ENCODE results near the gene SOX6.
"Not testable (repeated sequence)": the region's sequence is repeated elsewhere in the genome, so short reads cannot be mapped to it uniquely, and the experiment has no call there.

SOX6 gene

DNA sequence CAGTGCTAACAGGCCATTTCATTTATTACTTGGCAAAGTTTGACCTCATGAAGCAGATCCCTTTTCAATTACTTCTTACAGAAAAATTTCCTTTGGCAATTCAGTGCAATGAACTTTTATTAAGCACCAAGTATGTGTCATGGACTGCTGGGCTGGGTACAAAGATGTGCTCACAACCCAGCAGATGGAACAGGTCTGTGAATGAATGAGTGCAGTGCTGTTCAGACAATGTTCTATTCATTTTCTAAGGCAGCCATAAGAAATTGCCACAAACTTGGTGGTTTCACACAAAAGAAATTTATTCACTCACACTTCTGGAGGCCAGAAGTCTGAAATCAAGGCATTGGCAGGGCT lies 428.5 kb downstream of the SOX6 start:
- no peak for DNase-seq (ENCODE audit: low read depth)

GRCh38 chr11:15927196-15927863 lies 429.0 kb downstream of the SOX6 start:
- no peak for DNase-seq (ENCODE audit: low read depth)

DNA sequence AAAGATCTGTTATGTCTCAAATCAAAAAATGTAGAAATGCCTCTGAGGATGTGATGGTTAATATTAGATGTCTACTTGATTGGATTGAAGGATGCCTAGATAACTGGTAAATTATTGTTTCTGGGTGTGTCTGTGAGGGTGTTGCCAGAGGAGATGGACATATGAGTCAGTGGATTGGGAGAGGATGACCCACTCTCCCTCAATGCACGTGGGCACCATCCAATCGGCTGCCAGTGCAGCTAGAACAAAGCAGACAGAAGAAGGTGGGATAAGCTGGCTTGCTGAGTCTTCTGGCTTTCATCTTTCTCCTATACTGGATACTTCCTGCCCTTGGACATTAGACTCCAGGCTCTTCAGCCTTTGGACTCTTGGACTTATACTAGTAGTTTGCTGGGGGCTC lies 430.3 kb downstream of the SOX6 start:
- DNase-seq (ENCODE audit: low read depth), result no peak

DNA sequence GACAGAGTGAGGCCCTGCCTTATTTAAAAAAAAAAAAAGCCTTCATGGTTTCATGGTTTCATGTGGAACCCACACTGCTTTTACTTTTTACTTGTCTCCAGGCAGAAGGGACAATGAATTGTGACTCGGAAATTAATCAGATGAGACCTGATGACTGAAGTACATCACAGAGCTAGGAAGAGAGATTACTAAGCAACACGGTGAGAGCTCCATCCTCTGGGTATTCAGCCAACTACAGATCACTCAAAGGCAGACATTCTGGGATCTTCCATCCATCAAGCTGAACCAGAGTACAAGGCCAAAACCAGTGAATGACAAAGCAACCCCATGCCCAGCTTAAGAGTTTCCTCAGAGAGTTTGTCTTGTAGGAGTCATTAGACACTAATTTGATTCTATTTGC lies 433.2 kb downstream of the SOX6 start:
- no peak for DNase-seq (ENCODE audit: low read depth)

- DNase-seq (ENCODE audit: low read depth), result not testable (repeated sequence)
Observed at GRCh38 chr11:15922745-15923144, 433.6 kb downstream of the SOX6 start.

DNA sequence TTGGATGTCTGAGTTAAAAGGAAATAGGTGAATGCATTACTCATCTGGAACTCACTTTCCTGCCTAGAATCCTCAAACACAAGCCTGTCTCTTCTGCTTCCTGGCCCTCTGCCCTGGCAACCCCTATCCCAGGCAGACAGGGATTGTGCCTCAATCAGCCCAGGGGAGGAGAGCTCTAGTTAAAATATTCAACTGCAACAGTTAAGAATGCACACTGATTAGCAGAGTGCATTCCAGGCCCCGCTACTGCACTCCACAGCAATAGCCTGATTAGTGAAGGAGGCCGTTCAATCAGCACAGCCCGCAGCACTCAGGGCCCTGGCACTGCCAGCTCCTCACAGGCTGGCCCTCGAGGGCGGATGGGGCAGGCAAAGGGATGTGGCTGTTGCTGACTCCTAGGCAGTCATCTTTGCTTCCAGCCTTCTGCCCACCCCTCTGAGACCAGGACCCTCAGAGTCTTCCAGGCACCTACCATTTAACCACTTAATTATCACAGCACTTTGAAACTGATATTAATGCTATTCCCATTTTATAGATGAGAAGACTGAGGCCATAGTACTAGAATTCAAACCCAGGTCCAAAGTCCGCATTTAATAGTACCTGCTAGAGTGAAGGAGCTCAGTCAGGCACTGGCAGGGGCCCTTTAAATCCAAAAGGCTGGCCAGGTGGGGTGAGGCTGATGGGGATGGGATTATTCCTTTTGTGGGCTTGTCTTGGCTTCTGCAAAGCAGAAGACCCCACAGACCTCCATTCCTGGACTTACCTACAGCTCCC lies 435.3 kb downstream of the SOX6 start:
- DNase-seq (ENCODE audit: low read depth), result no peak

DNA sequence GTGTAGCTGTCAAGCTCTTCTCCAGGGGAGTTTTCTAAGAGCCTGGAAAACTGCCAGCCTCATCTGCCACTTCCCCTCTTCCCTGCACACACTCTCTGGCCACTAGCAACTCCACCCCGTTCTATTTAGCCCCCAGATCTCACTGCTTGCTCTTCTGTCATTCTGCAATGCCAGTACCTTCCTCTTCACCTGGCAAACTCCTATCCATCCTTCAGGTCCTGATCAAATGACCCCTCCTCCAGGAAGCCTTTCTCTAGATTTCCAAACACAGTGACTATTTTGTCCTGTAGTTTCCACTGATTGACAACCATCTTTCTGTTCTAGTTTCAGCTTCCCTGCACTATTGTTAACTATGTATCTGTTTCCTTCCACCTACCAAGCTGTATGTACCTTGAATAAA lies 437.7 kb downstream of the SOX6 start:
- no peak for DNase-seq (ENCODE audit: low read depth)

- DNase-seq (ENCODE audit: low read depth), result no peak
Observed at GRCh38 chr11:15918212-15918611, 438.1 kb downstream of the SOX6 start.

Data from HS-5 (cell line).